NCI-H2107 treated with DMSO at 0.1 percent for 48 hours (cell line): ENCODE measurements around the gene ITGA6.

Source experiments
- DNase-seq: peaks from one replicate; lab custom pipeline; 2025; ENCODE audit not compliant: unreplicated experiment; lab: John Stamatoyannopoulos, UW

Gene ITGA6

DNA sequence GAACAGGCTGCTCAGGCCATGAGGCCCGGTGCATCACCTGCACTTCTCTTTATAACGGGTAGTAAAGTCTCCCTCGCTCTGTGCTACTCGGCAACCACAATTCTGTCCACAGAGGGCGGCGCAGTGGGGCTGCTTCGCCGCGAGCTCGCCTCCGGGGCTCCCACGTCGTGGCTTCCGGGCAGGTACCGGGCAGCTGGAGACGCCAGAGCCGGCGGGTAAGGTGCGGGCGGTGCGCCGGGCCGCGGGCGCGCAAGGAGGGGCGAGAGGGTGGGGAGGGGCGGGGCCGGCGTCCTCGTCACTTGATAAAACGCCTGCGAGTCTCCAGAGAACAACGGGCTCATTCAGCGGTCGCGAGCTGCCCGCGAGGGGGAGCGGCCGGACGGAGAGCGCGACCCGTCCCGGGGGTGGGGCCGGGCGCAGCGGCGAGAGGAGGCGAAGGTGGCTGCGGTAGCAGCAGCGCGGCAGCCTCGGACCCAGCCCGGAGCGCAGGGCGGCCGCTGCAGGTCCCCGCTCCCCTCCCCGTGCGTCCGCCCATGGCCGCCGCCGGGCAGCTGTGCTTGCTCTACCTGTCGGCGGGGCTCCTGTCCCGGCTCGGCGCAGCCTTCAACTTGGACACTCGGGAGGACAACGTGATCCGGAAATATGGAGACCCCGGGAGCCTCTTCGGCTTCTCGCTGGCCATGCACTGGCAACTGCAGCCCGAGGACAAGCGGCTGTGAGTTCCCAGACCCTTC is at the start of gene ITGA6:
Gene ITGA6 (plus strand): TSS at position 331 of the 734 bp plus-strand sequence.
- DNase-seq = no peak

DNA sequence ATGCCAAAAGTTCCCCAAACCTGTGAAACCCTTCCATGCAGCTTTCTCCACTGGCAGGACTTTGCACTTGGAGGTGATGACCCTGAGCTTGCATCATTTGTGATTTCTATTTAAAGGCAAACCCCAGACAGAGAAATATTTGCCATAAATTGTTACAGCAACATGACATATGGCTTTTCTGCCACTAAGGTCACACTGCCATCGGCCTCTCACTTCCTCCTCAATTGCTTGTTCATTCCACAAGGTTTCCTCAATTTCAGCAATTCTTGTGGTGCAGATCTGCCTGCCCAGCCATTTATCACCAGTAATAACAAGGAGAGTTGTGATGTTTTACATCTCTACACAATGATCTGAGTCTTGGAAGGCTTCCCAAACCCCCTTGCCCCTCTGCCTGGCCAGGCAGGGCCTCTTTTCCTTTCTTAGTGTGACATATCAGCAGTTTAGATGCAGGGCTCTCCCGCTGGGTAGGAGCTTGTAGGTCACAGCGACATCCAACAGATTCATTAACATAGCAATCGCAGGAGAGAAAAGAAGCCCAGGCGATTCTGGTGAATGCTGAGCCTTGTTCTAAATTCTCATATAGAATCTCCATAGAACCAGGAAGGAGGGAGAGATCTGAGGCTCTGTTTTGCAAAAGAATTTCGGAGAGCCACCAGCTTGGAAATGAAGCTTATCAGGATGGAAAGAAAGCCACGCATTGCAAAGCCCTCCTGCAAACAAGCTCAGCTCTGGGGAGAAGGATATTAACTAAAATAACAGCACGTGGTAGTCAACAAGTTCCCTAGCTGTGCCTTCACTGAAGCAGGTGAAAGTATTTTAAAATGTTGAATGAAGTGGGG is 46.7 kb upstream of the ITGA6 start:
- DNase-seq = no peak

DNA sequence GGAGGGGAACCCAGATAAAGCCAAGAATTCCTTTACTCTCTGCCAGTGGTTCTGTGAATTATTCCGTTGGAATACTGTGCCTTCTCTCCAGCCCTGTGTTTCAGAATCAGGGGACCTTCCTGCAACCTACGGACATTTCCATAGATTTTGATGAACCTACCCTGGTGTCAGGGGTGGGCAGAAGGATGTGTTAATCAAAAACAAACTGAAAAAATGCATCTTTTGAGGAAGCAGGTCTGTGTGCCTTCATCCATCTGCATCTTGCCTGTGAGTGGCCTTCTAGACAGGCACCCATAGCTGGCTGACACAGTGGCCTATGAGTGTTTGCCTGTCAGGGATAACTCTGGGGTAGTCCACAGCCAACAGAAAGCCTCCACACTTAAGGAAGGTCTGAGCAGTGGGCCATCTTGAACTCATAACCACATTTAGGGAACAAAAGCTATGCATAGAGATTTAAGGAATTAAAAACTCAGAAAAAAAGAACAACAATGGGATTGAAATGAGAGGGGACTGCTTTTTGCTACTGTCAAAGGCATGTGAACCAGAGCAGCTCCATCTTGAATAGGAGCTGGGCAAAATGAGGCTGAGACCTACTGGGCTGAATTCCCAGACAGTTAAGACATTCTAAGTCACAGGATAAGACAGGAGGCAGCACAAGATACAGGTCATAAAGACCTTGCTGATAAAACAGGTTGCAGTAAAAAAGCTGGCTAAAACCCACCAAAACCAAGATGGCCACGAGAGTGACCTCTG is 45.9 kb upstream of the ITGA6 start:
- DNase-seq = no peak

DNA sequence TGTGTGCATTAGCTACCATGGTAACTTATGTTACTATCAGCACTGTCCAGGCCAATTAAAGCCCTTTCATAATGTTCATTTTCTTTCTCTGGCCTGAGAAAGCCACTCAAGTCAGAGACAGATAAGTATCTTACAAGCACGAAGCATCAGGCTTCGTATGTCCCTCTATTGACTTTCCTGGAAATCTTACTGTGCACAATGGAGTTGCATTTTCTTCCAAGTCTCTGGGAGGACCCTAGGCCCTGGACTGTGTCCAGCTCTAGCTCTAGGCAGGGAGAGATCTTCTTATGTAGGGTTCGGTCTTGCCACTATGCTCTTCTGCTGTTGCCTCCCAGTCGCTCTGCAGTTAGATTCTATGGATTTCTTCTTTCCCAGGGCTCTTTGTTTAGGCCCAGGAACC is 40.0 kb upstream of the ITGA6 start:
- DNase-seq = no peak

DNA sequence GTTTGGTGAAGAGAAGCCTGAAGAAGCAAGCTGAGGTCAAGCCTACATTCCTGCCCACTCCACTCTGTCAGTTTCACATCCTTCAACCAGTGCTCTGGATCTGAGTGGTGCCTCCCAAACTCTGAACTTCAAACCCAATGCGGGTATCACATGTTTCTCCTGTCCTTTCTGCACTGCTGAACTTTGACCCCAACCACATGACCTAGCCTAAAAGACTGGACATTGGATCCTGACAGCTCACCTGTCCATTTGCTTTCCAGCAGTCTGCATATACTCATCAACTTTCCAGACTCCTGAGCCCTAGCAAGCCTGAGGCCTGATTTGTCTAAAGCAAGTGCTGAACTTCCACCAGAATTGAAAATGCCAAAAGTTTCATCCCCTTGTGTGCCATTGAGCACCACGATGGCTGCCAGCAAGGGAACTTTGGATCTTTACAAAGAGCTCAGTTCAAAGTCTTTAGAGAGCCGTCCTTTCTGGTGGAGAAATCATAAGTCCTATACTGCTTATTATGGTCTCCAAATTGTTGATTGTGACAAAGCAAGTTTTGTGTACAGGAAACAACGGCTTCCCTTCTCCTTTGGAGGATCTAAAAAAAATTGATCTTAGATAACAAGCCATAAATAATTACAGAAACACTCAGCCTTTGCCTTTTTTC is 37.6 kb upstream of the ITGA6 start:
- no peak for DNase-seq

DNA sequence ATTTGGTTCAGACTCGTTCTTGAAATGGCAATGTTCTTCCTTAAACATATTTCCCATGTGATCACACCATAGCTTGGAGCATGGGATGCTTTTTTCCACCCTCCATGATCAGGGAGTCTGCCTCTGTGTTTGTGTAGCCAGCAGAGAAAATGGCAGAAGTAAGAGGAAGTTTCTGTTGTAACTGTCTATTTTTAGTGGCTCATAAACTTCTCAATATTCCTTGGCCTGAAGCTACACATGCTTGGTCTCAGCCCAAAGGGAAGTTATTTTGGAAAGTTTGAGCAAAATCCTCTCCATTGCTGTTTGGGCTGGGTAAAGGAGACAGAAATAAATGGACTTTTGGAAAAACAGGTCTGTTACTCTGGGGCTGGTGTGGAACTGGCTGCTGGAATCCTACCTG is 33.4 kb upstream of the ITGA6 start:
- no peak for DNase-seq

DNA sequence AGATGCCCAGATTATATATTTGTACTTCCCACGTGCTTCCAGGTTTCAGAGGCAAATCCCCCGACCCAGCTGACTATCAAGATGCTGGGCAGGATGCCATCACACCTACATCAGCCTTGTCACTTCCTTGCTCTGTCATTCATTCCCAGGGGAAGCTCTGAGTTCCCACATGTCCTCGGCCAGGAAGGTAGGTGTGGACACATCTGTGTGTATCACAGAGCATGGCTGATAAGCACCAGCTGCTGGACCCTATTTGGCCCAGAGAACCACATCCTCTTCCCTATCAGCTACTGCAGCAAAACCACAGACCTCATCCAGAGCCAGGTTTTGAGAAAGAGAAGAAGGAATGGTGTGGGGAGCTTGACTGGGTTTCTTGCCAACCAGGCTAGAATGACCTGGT is 31.9 kb upstream of the ITGA6 start:
- no peak for DNase-seq

DNA sequence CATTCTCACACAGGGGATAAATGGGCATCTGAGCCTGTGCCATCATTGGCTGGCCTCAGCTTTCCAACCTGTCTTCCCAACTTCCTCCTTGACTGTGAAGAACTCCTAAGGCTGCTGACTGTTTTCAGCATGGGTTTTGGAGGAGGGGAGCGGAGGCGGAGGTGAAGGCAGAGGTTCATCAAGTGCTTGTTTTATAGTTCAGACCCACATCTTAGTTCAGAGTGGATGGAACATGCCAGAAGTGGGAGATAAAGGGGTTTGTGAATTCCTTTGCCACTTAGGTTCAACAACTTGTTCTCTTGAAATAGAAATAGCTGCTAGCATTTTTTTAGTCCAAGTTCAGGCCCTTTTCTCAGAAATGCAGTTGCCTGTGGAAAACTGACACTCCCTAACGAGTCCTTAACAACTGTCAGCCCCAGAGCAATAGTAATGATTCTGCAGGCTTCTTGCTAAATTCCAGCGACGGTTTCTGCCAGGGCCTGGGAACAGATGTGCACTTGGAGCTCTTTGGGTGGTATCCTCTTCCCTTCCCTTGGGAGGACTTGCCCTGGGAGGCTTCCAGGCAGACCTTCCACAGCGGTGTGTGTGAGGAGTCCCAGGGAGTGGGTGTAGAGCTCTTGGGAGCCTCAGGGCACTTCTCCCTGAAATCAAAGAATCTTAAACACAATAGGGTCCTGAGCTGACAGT is 30.1 kb upstream of the ITGA6 start:
- DNase-seq = no peak

DNA sequence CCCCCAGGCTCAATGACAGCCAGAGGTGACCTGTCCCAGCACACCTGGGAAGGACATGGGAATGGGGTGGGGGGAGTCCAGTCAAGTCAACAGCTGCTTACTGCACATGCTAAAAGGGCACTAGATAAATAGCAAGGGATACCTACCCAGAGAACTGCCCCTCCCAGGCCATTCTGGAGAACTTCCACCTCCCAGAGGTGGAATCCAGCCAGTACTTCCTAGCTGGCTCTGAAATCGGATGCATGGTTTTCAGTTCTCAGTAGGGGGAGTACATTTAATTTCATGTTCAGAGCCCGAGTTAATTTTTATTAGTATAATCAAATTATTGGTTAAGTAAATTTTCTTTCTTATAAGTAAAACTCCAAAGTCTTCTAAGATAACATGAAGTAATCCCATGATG is 28.9 kb upstream of the ITGA6 start:
- DNase-seq = no peak

DNA sequence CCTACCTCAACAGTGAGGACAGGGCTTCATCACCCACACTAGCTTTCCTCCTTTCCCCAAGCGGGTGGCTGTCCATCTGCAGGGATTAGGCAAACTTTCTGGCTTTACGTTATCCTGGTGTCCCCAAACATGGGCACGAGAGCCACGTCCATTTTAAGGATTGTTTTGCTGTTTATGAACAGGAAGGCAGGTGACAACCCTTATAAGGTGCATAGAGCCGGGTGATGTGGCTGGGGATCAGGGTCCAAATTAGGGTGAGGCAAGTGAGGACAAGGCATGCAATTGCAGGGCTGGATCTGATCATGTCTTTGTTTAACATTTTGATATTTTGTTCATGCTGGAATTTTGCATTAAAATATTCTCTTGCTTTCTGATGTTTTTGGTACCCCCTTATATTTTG is 27.6 kb upstream of the ITGA6 start:
- DNase-seq = no peak

DNA sequence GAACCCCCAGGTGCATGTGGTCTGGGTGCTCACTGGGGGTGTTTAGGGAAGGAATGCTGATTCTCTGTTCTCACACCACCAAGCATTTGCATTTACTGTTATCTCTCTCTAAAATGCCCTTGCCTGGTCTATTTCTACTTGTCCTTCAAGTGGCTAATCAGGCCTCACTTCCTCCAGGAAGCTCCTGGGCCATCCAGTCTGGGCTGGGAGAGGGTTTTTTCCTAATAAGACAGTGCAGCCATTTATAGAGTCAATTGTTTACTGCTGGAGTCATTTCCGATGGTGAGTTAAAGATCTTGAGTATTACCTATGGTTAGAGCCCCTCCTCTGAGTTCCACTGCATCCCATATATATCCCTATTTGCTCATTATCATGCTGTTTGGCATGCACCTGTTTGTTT is 25.2 kb upstream of the ITGA6 start:
- no peak for DNase-seq

DNA sequence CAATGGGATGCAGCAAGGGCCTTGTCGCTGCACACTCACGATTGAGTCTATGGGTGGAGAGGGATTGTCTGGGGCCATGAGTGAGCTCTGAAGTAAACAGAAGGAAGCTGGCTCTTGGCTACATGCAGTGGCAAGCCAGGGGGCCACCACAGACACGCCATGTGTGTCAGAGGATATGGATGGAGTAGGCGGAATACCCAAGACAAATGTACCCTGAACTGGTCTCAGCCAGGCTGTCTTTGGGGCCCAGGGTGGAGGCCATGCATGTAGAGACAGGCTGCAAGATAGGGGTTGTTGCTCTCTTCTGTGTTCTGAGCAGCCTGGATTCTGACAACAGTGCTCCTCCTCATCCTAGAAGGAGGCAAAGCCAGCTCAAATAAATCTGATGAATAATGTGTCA is 24.0 kb upstream of the ITGA6 start:
- no peak for DNase-seq

DNA sequence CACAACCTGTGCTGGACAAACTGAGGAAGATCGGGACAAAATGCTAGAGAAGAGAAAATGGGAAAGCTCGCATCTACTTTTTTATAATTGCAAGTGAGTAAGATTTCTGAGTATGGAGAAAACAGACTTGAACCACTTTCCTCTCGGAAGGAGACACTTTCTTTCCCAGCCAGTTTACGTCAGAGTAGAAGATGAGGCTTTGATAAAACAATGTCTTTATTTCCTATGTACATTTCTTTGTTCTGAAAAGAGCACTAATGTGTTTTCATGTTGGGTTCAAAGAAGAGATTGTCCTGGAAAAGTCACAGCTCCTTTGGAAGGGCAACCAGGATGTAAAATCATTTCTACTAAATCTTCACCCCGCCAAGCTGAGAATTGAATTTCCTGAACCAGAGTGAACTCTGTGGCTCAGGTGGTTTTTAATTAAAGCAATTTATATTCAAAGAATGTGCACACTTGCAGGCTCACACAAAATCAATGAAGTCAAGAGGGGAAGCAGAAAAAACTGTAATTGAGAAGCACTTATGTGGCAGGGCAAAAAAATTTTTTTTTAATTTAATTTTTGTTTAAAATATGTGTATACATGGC is 23.4 kb upstream of the ITGA6 start:
- peak; percentile 54 for DNase-seq

DNA sequence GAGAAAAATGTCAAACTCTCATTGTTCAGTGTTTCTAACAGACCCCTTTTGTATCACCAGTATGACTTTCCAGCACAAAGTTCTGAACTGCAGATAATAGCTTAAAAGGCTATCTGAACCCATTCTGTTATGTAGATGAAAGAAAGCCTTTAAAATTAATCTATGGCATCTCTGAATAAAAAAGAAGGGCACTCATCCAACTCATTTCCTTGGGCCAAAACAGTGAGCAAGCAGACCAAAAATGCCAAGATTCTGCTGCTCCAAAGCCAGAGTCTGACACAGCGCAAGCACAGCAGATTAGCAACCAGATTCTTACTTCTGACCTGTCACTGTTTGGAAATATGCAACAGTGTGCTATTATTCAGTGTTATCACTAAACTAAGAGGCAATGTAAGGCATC is 22.6 kb upstream of the ITGA6 start:
- no peak for DNase-seq

DNA sequence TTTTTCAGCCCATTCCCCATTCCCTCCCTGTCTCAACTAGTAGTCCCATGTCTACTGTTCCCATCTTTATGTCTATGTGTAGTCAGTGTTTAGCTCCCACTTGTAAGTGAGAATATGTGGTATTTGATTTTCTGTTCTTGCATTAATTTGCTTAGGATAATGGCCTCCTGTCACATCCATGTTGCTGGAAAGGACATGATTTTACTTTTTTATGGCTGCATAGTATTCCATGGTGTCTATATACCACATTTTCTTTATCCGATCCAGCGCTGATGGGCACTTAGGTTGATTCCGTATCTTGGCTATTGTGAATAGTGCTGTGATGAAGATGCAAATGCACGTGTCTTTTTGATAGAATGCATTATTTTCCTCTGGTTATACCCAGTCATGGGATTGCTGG is 21.7 kb upstream of the ITGA6 start:
- DNase-seq = no peak

DNA sequence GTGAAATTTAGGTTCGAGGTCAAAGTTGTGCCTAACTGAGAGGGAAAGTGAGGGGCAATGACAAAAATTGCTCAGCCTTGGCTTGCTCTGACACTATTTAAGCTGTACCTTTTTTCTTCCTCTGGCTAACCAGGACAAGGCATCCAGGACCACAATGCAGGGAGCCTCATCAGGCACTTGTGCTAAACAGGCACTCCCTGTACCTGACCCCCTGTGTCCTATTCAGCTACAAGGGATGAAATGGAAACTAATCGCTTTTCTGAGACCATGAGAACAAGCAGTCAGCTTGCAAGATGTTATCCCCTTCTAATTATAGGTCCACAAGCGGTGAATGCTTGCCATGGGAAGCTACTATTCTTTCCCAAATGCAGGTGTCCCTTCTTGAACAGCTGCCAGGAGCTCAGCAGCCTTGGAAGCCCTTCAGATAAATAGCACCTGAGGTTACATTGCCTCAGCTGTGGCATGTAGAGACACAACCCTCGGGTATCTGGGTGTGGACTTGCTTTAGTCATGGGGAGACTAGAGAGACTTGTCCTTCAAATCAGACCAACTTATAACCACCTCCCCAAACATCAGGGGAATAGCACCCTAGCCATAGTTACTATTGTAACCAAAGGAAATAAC is 19.1 kb upstream of the ITGA6 start:
- peak; percentile 79 for DNase-seq

DNA sequence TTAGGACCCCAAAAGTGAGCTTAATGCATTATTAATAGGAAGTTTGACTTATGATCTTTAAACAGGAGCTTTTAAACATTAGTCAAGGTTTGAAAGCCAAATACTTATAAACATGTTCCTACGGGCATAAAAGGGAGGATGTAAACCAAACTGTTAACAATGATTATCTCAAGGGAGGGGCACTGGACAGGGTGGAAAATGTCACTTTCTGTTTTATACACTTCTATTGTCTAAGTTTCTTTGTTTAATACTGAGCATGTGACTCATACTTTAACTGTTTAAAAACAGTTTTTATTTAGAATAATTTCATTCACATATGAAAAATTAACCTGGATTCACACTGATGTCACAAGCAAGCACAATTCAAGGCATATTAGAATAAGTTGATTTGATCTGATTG is 18.3 kb upstream of the ITGA6 start:
- DNase-seq = no peak

DNA sequence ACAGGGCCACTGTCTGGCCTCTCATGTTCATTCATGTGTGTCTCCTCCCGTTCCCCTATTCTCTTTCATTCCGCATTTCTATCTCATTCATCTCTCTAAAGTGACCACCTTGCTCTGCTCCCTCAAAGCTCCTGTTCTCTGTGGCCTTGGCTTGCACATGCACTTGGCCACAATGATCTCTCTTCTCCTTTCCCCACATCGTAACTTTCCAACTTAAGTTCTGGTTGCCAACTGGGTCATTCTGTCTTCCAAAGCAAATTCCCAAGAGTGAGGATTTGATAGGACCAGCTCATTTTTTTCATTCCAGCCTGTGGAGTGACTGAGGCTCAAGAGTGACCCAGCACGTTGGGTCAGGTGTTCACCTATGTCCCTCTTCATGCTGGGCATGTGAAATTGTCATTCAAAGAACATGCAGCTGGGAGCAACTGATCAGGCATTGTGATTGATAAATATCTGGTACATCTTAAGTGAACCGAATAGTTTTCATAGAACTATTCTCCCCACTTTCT is 14.3 kb upstream of the ITGA6 start:
- DNase-seq = no peak

DNA sequence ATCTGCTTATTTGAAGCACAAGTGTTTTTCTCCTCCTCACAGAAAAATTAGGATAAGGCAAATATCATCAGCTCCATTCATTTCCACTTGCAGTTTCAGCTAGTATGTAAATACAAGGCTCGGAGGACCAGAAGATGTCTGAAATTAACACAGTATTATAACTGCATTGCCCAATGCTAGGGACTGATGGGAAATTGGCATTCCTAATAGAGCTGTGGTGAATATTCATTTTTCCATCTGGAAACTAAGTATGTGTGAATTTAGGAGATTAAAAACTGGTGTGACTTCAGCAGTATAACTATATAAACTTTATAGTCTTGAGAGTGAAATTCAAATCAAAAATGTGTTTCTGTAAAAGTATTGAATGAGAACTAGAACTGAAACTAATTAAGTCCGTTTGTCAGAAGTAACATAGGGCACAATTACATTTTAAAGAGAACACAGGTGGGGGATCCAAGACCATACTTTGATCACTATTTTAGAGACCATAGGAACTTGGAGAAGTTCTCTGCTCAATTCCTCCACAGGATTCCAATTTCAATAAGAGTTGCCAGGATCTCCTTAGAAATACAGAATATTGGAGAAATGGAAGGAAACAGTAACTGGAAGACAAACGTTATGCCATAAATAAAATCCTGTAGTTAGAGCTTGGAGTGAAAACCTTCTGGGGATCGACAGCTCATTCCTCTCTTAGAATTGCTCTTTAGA is 12.1 kb upstream of the ITGA6 start:
- DNase-seq = no peak
